SU-DHL-6 (cell line): ENCODE measurements around the gene DCAF5.

Source experiments
- H2AFZ ChIP-seq: fragments of 200-600 bp; sonication (generic); 2 replicates; pipeline ENCODE4 v1.6.1; 2014; ENCODE audit warnings: low read depth, mild to moderate bottlenecking, moderate library complexity, mixed read lengths, antibody characterized with exemption, low read length; ENCODE audit not compliant: severe bottlenecking
- H3F3A ChIP-seq: fragments of 200-600 bp; shearing (Covaris generic); 2 replicates; pipeline ENCODE4 v1.6.0; 2016; ENCODE audit warnings: antibody characterized with exemption, mild to moderate bottlenecking; ENCODE audit not compliant: insufficient read depth
- H3K27ac ChIP-seq: fragments of 200-600 bp; sonication (generic); 2 replicates; pipeline ENCODE4 v1.5.1; 2016; ENCODE audit warnings: low read depth, mild to moderate bottlenecking, low read length, moderate library complexity, mixed read lengths
- H3K27me3 ChIP-seq: fragments of 200-600 bp; sonication (generic), shearing (Covaris generic); 2 replicates; pipeline ENCODE4 v1.6.0; 2014; ENCODE audit warnings: mild to moderate bottlenecking, low read length
- H3K36me3 ChIP-seq: fragments of 200-600 bp; sonication (generic); 2 replicates; pipeline ENCODE4 v1.6.1; 2014; ENCODE audit warnings: mild to moderate bottlenecking, low read length, mixed read lengths
- H3K4me2 ChIP-seq: fragments of 300-600, 200-600 bp; shearing (Covaris generic), sonication (generic); 2 replicates; pipeline ENCODE4 v1.6.0; 2014; ENCODE audit warnings: low read length, low read depth, mild to moderate bottlenecking; ENCODE audit not compliant: poor library complexity, severe bottlenecking
- H3K4me3 ChIP-seq: fragments of 200-600 bp; sonication (generic); 2 replicates; pipeline ENCODE4 v1.5.1; 2014; ENCODE audit warnings: antibody characterized with exemption, low read length, mild to moderate bottlenecking, mixed read lengths; ENCODE audit not compliant: insufficient read depth, poor library complexity, severe bottlenecking
- H3K79me2 ChIP-seq: fragments of 200-600 bp; sonication (generic); 2 replicates; pipeline ENCODE4 v1.6.1; 2014; ENCODE audit warnings: mild to moderate bottlenecking, low read length, moderate library complexity; ENCODE audit not compliant: insufficient read depth
- H3K9ac ChIP-seq: fragments of 200-600 bp; sonication (generic); 2 replicates; pipeline ENCODE4 v1.7.0; 2014; ENCODE audit warnings: mild to moderate bottlenecking, low read length
- H3K9me2 ChIP-seq: fragments of 200-600 bp; sonication (generic); replicated peaks from 2 replicates; pipeline ENCODE4 v1.6.1; 2014; ENCODE audit warnings: low read length; ENCODE audit not compliant: insufficient read depth
- H3K9me3 ChIP-seq: fragments of 200-600 bp; sonication (generic); 2 replicates; pipeline ENCODE4 v1.6.1; 2014; ENCODE audit warnings: low read length, mixed read lengths; ENCODE audit not compliant: insufficient read depth
- H4K20me1 ChIP-seq: fragments of 200-600 bp; sonication (generic); 2 replicates; pipeline ENCODE4 v1.6.1; 2014; ENCODE audit warnings: low read depth, mild to moderate bottlenecking, antibody characterized with exemption, low read length, moderate library complexity, mixed read lengths
- CTCF ChIP-seq: fragments of 200-600 bp; sonication (generic); IDR thresholded peaks from one replicate; pipeline ENCODE4 v1.5.1; 2017; ENCODE audit warnings: antibody characterized with exemption, mild to moderate bottlenecking, low read length, moderate library complexity; ENCODE audit not compliant: insufficient read depth, poor library complexity, severe bottlenecking
- EZH2phosphoT487 ChIP-seq: fragments of 200-600 bp; sonication (generic), shearing (Covaris generic); conservative IDR thresholded peaks from 2 replicates; pipeline ENCODE4 v1.6.1; 2018; ENCODE audit warnings: mild to moderate bottlenecking, antibody characterized with exemption, low read length, moderate library complexity, mixed read lengths

The DCAF5 gene

GRCh38 chr14:69012256-69012953 lies 140.5 kb downstream of the DCAF5 start:
- Histone ChIP-seq H3K9me3 (no peaks in the 10 kb centered on the region), H3K9me2 (no peaks in the 10 kb centered on the region), H4K20me1 (no peaks in the 10 kb centered on the region), H3K27ac (no peak overlapping the region), H3K9ac (no peak overlapping the region), H3K36me3 (no peaks in the 10 kb centered on the region), H3K27me3 (no peaks in the 10 kb centered on the region), H2AFZ (no peak overlapping the region), H3K79me2 (no peaks in the 10 kb centered on the region), H3K4me3 (no peak overlapping the region), H3F3A (no peaks in the 10 kb centered on the region), H3K4me2 (no peak overlapping the region)
- TF ChIP-seq CTCF (no peak), EZH2phosphoT487 (no peak)

- Histone ChIP-seq H3K36me3 (no peaks in the 10 kb centered on the region), H3K4me3 (no peak overlapping the region), H3K27ac (no peak overlapping the region), H3K4me2 (no peak overlapping the region), H3F3A (no peaks in the 10 kb centered on the region), H3K9me2 (no peaks in the 10 kb centered on the region), H3K79me2 (no peaks in the 10 kb centered on the region), H3K27me3 (no peaks in the 10 kb centered on the region), H3K9me3 (no peaks in the 10 kb centered on the region), H4K20me1 (no peaks in the 10 kb centered on the region), H3K9ac (no peak overlapping the region), H2AFZ (no peak overlapping the region)
- TF ChIP-seq CTCF (no peak), EZH2phosphoT487 (no peak)
Observed at GRCh38 chr14:69010648-69011047, 142.3 kb downstream of the DCAF5 start.

DNA sequence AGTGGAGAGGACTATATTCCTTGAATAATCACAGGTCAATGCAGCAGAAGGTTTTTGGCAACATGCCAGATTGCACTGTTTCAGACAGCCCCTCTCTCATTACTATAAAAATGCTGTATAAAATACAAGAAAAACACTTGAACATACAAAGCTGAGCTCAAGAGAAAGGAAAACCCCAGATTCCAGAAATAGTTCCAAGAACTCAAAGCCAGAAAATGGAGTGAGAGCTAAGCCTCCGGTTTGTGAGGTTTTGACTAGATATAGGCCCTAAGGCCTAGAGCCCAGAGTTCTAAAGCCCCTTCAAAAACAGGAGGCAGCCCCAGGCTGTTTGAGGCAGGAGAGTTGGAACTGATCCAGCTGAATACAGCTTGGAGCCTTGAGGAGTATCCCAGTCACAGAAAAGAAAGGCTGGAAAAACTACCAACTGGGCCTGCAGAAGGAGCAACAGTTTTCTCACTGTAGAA lies 144.5 kb downstream of the DCAF5 start:
- no peak overlapping the region for H3K4me2 ChIP-seq
- H3K27me3 ChIP-seq, result no peaks in the 10 kb centered on the region
- TF ChIP-seq CTCF (no peak), EZH2phosphoT487 (no peak)
- no peak overlapping the region for H3K4me3 ChIP-seq
- no peaks in the 10 kb centered on the region for H3K9me3 ChIP-seq
- H3K9ac ChIP-seq, result no peak overlapping the region
- H3K27ac ChIP-seq, result no peak overlapping the region
- H3K36me3 ChIP-seq, result no peaks in the 10 kb centered on the region
- no peaks in the 10 kb centered on the region for H3F3A ChIP-seq
- no peaks in the 10 kb centered on the region for H3K79me2 ChIP-seq
- H2AFZ ChIP-seq, result no peak overlapping the region
- H3K9me2 ChIP-seq, result no peaks in the 10 kb centered on the region
- H4K20me1 ChIP-seq, result no peaks in the 10 kb centered on the region
